Measurements from ENCODE around the gene SNAP91. TPM values are rescaled to one million over a fixed set of nuclear protein-coding genes. Genes with fewer than 3 reads are reported as not detected.
"Not testable (repeated sequence)": the region's sequence is repeated elsewhere in the genome, so short reads cannot be mapped to it uniquely, and the experiment has no call there.

SNAP91 gene
- total RNA-seq, 1 experiment from 2014 or later, result 0.95 TPM

- Histone ChIP-seq H3K36me3 (ENCODE audit: control insufficient read depth, insufficient read depth, low read length) (no peaks in the 10 kb centered on the region), H3K27me3 (ENCODE audit: control insufficient read depth, insufficient read depth, low read length) (no peaks in the 10 kb centered on the region), H3K4me1 (ENCODE audit: control insufficient read depth, insufficient read depth, low read length) (no peaks in the 10 kb centered on the region), H3K27ac (ENCODE audit: low read length) (no peak overlapping the region), H3K9me3 (ENCODE audit: control insufficient read depth, insufficient read depth, low read depth, low read length) (no peaks in the 10 kb centered on the region; the same call in 1 of the 2 replicates), H3K4me3 (ENCODE audit: low read depth in 2 of 2, low read length in 2 of 2) (no peak overlapping the region)
- ChIA-PET POLR2A (no interaction called here), CTCF (no interaction called here)
- in situ Hi-C loops (cut with HindIII; ENCODE audit: low pct_unique_long_range_greater_than_20kb, low sequenced_read_pairs), result no loop called here
- DNase-seq (ENCODE audit: low read depth, low spot score) (no peak), ATAC-seq (no peak)
- BruUV-seq (replicated peaks), result no TSS peak
- intact Hi-C loops (cut with micrococcal nuclease; ENCODE audit: unreplicated experiment), result no loop called here
- TF ChIP-seq CTCF (IDR thresholded peaks at IDR 0.05), result no peak
- no peak for TF ChIP-seq TCF7L2 (IDR thresholded peaks at IDR 0.05; ENCODE audit: low read depth, low read length)
- TF ChIP-seq POLR2AphosphoS5 (IDR thresholded peaks at IDR 0.05; ENCODE audit: low read depth, low read length), result no peak
- no peak for TF ChIP-seq SIN3A (IDR thresholded peaks at IDR 0.05; ENCODE audit: borderline replicate concordance, insufficient read depth, low read depth, low read length)
- no peak for TF ChIP-seq REST (IDR thresholded peaks at IDR 0.05; ENCODE audit: insufficient read depth in 1 of 2, low read depth in 2 of 2, low read length in 1 of 2)
These were observed 48.1 kb upstream of the SNAP91 start for GRCh38 chr6:83757021-83757420.

- BruUV-seq (replicated peaks), result no TSS peak
These were observed 47.7 kb upstream of the SNAP91 start for GRCh38 chr6:83756565-83756964.

GRCh38 chr6:83752375-83752774, 43.5 kb upstream of the SNAP91 start:
- H3K9me3 ChIP-seq (ENCODE audit: control insufficient read depth, insufficient read depth, low read depth, low read length); H3K4me3 ChIP-seq (ENCODE audit: low read depth in 2 of 2, low read length in 2 of 2); POLR2A ChIA-PET; H3K4me1 ChIP-seq (ENCODE audit: control insufficient read depth, insufficient read depth, low read length); H3K36me3 ChIP-seq (ENCODE audit: control insufficient read depth, insufficient read depth, low read length); intact Hi-C loops (cut with micrococcal nuclease; ENCODE audit: unreplicated experiment); H3K27me3 ChIP-seq (ENCODE audit: control insufficient read depth, insufficient read depth, low read length); ATAC-seq; BruUV-seq (replicated peaks); CTCF ChIA-PET; DNase-seq (ENCODE audit: low read depth, low spot score); H3K27ac ChIP-seq (ENCODE audit: low read length); in situ Hi-C loops (cut with HindIII; ENCODE audit: low pct_unique_long_range_greater_than_20kb, low sequenced_read_pairs): not testable (repeated sequence)

More at GRCh38 chr6:83756565-83756964, 47.7 kb upstream of the SNAP91 start:
- TF ChIP-seq SIN3A (IDR thresholded peaks at IDR 0.05; ENCODE audit: borderline replicate concordance, insufficient read depth, low read depth, low read length) (no peak), REST (IDR thresholded peaks at IDR 0.05; ENCODE audit: insufficient read depth in 1 of 2, low read depth in 2 of 2, low read length in 1 of 2) (no peak)
- ATAC-seq (no peak), DNase-seq (ENCODE audit: low read depth, low spot score) (no peak)
- no peaks in the 10 kb centered on the region; the same call in 1 of the 2 replicates for H3K9me3 ChIP-seq (ENCODE audit: control insufficient read depth, insufficient read depth, low read depth, low read length)
- in situ Hi-C loops (cut with HindIII; ENCODE audit: low pct_unique_long_range_greater_than_20kb, low sequenced_read_pairs) (no loop called here), intact Hi-C loops (cut with micrococcal nuclease; ENCODE audit: unreplicated experiment) (no loop called here)
- H3K4me3 ChIP-seq (ENCODE audit: low read depth in 2 of 2, low read length in 2 of 2), result no peak overlapping the region
- no peaks in the 10 kb centered on the region for H3K4me1 ChIP-seq (ENCODE audit: control insufficient read depth, insufficient read depth, low read length)
- H3K27ac ChIP-seq (ENCODE audit: low read length), result no peak overlapping the region
- POLR2A ChIA-PET, result no interaction called here
- no peaks in the 10 kb centered on the region for H3K27me3 ChIP-seq (ENCODE audit: control insufficient read depth, insufficient read depth, low read length)
- CTCF ChIA-PET, result no interaction called here
- no peaks in the 10 kb centered on the region for H3K36me3 ChIP-seq (ENCODE audit: control insufficient read depth, insufficient read depth, low read length)

Measured in Panc1 (cell line).